Measurements from ENCODE around the gene PEAK3.

Gene PEAK3

DNA sequence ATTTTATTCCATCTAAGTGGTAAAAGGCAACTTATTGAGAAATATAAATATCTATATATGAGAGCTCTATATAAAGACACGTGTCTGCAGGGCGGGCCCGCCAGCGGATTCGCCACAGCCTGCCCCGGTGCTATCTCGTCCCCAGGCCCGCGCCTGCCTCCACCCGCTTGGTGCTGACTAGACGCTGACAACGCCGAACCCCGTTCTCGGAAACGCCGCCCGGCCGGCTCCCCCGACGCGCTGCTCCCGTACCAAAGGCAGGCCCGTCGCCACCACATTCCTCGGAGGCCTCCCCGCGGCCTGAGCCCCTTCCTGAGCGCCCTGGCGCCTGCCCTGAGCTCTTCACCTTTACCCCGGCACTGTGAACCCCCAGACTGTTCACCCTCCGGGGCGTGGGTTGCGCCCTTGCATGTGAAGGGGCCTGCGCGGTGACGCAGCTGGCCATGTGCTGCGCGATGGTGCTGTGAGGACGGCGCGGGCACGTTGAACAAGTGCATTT, 51.9 kb downstream of the PEAK3 start:
- no peak for DNase-seq (ENCODE audit: low spot score)
- ChIA-PET POLR2A (ENCODE audit: low non-redundant PET) (no interaction called here), CTCF (interaction anchor here (0.6 to 1.3 kb wide), 2 partner anchors 74 to 382 kb away, joined by 3 to 16 read pairs; no protein-coding TSS in a partner anchor)
- TF ChIP-seq, protein P1, sequence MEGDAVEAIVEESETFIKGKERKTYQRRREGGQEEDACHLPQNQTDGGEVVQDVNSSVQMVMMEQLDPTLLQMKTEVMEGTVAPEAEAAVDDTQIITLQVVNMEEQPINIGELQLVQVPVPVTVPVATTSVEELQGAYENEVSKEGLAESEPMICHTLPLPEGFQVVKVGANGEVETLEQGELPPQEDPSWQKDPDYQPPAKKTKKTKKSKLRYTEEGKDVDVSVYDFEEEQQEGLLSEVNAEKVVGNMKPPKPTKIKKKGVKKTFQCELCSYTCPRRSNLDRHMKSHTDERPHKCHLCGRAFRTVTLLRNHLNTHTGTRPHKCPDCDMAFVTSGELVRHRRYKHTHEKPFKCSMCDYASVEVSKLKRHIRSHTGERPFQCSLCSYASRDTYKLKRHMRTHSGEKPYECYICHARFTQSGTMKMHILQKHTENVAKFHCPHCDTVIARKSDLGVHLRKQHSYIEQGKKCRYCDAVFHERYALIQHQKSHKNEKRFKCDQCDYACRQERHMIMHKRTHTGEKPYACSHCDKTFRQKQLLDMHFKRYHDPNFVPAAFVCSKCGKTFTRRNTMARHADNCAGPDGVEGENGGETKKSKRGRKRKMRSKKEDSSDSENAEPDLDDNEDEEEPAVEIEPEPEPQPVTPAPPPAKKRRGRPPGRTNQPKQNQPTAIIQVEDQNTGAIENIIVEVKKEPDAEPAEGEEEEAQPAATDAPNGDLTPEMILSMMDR (conservative IDR thresholded peaks at IDR 0.05; ENCODE audit: low read depth) = no peak
- H3K27ac ChIP-seq = peak overlapping the region; percentile 95

DNA sequence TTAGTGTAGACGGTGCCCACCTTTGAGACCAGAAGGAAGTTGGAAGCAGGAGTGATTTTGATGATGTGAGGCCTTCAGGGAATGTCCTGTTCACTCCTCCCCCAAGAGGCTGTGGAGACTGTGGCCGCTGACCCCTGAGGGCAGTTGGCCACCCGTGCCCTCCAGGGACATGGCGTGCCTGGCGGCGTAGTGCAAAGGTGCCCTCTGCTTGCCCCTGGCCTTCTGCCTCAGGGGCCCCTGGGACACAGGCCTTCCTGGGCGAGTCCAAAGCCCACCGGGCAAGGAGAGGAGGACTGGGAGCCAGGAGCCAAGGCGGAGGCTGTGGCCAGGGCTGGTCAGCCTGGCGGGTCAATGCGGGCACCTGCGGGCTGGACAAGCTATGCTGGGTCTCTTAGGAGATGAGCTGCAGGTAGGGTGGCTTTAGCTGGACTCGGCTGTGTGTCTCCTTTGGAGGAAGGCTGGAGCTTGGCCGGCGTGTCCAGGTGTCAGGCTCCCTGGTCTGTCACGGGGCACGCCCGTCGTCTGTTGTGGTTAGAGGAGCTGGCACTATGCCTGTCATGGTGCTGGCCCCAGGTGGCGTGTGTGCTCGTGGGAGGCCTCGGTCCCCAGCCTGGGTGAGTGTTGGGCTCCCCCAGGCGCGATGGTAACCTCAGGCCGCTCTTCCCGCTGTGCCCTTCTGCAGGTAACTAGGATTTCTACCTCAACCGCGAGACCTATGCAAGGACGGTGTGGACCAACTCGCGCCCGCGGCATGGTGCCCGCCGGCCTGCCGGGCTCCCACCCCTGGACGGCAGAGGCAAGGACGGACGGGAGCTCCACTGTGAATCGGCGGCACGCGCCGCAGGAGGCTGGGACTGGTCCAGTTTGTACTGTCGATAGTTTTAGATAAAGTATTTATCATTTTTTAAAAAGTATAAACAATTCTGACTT, 52.6 kb downstream of the PEAK3 start:
- peak overlapping the region; percentile 95 for H3K27ac ChIP-seq
- no peak for DNase-seq (ENCODE audit: low spot score)
- TF ChIP-seq, protein P1 (conservative IDR thresholded peaks at IDR 0.05; ENCODE audit: low read depth) = no peak
- ChIA-PET CTCF (interaction anchor here (0.5 to 1.3 kb wide), 3 partner anchors 73 to 383 kb away, joined by 3 to 16 read pairs (median 4); no protein-coding TSS in a partner anchor), POLR2A (ENCODE audit: low non-redundant PET) (no interaction called here)

DNA sequence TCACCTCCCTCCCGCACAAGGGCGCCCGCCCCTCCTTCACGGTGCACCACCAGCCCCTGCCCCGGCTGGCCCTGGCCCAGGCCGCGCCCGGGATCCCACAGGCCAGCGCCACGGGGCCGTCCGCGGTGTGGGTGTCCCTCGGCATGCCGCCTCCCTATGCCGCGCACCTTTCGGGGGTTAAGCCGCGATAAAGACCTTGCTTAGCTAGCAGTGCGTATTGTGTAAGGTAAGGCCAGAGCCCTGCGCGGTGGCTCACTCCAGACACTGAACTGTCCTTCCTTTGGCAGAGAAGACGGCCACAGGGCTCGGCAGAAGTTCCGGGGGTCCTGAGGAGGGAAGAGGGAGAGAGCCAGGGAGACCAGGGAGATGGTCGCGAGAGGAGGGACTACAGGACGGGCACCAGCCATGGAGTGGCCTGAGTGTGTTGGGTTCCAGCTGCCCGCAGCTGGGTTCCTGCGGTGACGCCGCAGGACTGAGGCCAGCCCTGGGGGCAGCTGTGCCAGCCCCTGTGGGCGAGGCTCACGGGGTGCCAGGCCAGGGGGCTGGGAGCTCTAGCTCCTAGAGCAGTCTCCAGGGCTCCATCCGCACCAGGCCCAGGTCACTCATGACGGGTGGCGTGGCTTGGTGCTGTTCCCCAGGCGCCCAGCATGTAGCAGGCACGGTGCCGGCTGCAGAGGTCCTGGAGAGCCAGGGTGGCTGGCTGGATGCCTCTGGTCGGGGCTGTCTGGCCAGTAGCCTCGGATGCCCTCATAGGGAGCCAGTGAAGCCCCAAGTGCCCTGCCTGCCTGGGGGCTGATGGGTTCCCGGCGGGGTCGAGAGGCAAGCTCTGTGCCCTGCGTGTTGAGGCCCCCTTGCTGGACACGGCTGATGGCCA, 53.6 kb downstream of the PEAK3 start:
- H3K27ac ChIP-seq = peak overlapping the region; percentile 95
- DNase-seq (ENCODE audit: low spot score) = no peak
- POLR2A ChIA-PET (ENCODE audit: low non-redundant PET) = no interaction called here
- TF ChIP-seq, protein P1 (conservative IDR thresholded peaks at IDR 0.05; ENCODE audit: low read depth) = no peak
- CTCF ChIA-PET = no interaction called here

DNA sequence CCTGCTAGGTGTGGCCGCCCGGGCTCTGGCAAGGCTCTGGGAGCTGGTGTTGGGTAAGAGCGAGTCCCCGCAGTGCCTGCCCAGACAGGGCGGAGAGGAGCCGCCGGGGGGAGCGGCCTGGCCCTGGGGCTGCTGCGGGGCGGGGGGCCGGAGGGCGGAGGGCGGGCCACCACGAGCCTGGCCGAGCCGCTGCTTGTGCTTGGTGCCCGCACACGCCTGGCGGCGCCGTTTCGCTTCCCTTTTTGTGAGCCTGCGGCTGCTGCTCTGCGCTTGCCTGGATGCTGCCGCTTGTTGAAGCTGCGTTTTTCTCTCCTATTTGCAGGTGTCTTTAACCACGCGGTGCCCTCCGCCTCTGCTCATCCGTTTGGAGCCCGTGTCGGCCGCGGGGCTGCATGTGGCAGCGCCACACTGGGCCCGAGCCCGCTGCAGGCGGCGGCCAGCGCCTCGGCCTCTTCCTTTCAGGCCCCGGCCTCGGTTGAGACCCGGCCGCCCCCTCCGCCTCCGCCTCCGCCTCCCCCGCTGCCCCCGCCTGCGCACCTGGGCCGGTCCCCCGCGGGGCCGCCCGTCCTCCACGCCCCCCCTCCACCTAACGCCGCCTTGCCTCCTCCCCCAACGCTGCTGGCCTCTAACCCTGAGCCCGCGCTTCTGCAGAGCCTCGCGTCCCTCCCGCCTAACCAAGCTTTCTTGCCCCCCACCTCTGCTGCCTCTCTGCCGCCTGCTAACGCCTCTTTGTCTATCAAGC, 54.4 kb downstream of the PEAK3 start:
- TF ChIP-seq, protein P1 (conservative IDR thresholded peaks at IDR 0.05; ENCODE audit: low read depth) = no peak
- CTCF ChIA-PET = interaction anchor here (0.5 kb wide), 1 partner anchor 169 kb away, joined by 5 read pairs; no protein-coding TSS in a partner anchor
- DNase-seq (ENCODE audit: low spot score) = no peak
- peak overlapping the region; percentile 64 for H3K27ac ChIP-seq
- POLR2A ChIA-PET (ENCODE audit: low non-redundant PET) = no interaction called here

DNA sequence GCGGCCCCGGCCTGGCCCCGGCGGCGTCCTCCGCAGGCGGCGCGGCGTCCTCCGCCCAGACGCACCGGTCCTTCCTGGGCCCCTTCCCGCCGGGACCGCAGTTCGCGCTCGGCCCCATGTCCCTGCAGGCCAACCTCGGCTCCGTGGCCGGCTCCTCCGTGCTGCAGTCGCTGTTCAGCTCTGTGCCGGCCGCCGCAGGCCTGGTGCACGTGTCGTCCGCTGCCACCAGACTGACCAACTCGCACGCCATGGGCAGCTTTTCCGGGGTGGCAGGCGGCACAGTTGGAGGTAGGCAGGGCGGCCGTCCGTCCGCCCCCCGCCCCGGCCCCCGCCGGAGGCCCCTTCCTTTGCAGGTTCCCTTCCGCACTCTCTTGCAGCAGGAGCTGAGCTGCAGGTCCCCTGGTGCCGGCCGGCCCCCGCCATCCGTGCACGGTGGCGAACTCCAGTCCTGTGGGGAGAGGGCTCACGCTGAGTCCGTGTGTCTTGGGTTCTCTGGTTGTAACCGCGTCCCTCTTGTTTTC, 55.1 kb downstream of the PEAK3 start:
- H3K27ac ChIP-seq = peak overlapping the region; percentile 64
- ChIA-PET CTCF (interaction anchor here (0.9 kb wide), 1 partner anchor 9 kb away, joined by 8 read pairs; the partner anchor contains the start of genes PLEKHJ1 and SF3A2), POLR2A (ENCODE audit: low non-redundant PET) (no interaction called here)
- TF ChIP-seq, protein P1 (conservative IDR thresholded peaks at IDR 0.05; ENCODE audit: low read depth) = no peak
- no peak for DNase-seq (ENCODE audit: low spot score)

Data from RWPE1 (cell line).